ENCODE data around the gene DIP2B. TPM values are rescaled to one million over a fixed set of nuclear protein-coding genes. Genes with fewer than 3 reads are reported as not detected.

Gene DIP2B
- total RNA-seq, 1 donor from 2014 or later: 25.8 TPM

DNA sequence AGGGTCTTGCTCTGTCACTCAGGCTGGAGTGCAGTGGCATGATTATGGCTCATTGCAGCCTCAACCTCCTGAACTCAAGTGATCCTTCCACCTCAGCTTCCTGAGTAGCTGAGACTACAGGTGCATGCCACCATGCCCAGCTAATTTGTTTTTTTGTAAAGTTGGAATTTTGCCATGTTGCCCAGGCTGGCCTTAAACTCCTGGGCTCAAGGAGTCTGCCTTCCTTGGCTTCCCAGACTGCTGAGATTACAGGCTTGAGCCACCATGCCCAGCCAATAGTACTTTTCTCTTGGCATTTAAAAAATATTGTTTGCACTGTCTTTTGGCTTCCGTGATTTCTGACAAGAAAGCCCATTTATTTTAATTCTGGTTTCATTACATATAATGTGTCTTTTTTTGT is 61.3 kb downstream of the DIP2B start:
- peaks cover 32% of the 10 kb centered on the region for H3K4me1 Mint-ChIP-seq (ENCODE audit: low read depth)
- no peaks in the 10 kb centered on the region for H3K27me3 Mint-ChIP-seq (ENCODE audit: low read depth)
- no peaks in the 10 kb centered on the region for H3K9me3 Mint-ChIP-seq (ENCODE audit: low read depth)
- no peak overlapping the region for H3K27ac Mint-ChIP-seq (ENCODE audit: unreplicated experiment)
- no peak for DNase-seq (ENCODE audit: low spot score)
- H3K4me3 Mint-ChIP-seq (ENCODE audit: unreplicated experiment): no peak overlapping the region
- H3K36me3 Mint-ChIP-seq (ENCODE audit: low read depth): no peaks in the 10 kb centered on the region
- TF ChIP-seq, protein P1, sequence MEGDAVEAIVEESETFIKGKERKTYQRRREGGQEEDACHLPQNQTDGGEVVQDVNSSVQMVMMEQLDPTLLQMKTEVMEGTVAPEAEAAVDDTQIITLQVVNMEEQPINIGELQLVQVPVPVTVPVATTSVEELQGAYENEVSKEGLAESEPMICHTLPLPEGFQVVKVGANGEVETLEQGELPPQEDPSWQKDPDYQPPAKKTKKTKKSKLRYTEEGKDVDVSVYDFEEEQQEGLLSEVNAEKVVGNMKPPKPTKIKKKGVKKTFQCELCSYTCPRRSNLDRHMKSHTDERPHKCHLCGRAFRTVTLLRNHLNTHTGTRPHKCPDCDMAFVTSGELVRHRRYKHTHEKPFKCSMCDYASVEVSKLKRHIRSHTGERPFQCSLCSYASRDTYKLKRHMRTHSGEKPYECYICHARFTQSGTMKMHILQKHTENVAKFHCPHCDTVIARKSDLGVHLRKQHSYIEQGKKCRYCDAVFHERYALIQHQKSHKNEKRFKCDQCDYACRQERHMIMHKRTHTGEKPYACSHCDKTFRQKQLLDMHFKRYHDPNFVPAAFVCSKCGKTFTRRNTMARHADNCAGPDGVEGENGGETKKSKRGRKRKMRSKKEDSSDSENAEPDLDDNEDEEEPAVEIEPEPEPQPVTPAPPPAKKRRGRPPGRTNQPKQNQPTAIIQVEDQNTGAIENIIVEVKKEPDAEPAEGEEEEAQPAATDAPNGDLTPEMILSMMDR (IDR thresholded peaks at IDR 0.05): no peak

DNA sequence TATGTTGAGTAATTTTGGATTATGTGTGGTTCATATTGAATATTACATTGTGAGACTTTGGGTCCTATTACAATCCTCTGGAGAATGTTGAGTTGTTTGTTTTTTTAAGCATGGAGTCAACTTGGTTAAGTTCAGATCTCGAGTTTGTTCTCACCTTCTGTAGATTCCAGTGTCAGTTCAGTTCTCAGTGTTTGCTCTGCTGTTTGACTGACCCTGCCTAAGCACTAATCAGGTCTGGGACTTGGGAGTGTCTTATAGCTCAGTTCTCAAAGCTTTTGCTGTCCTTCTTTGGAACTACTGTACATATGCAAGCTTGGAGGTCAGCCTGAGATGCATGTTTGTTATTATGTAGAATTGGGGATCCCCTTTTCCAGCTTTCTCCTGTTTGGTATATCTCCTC is 63.1 kb downstream of the DIP2B start:
- Mint-ChIP-seq H3K36me3 (ENCODE audit: low read depth) (no peaks in the 10 kb centered on the region), H3K4me3 (ENCODE audit: unreplicated experiment) (no peak overlapping the region), H3K27me3 (ENCODE audit: low read depth) (no peaks in the 10 kb centered on the region), H3K4me1 (ENCODE audit: low read depth) (peaks cover 43% of the 10 kb centered on the region), H3K27ac (ENCODE audit: unreplicated experiment) (peak overlapping the region; percentile 46), H3K9me3 (ENCODE audit: low read depth) (no peaks in the 10 kb centered on the region)
- no peak for DNase-seq (ENCODE audit: low spot score)
- TF ChIP-seq, protein P1 (IDR thresholded peaks at IDR 0.05): no peak

DNA sequence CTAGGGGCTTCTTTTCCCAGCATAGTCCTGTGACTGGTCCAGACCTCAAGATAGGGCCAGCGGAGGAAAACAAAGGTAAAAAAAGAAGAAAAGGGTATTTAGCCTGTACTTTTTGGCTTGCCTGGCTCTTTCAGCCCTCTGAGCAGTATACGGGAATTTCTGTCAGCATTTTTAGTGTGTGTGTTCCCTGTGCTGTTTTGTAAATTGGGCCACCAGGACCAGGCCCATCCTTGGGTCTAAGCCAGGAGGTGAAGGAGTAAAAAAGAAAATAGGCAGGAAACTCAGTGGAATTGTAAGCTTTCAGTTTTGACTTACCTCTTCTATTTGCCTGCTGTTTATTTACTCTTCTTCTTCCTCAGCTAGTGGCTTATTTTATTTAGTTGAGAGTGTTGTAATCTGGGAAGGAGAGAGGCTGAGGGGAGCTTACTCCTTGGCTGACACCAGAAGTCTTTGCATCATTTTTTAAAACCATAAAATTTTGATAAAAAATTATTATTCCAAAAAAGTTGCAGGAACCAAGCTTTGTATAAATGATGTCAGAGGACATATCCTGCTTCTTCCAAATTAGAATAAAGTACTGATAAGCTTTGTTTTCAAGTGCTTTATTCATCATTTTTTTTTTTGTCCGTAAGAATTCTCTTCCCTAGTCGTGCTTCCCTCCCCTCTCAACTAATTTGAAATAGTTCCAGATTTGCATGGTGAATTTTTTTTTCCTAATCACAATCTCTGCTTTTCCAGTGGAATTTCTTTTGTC is 63.7 kb downstream of the DIP2B start:
- Mint-ChIP-seq H3K4me3 (ENCODE audit: unreplicated experiment) (no peak overlapping the region), H3K9me3 (ENCODE audit: low read depth) (no peaks in the 10 kb centered on the region), H3K4me1 (ENCODE audit: low read depth) (peaks cover 49% of the 10 kb centered on the region), H3K36me3 (ENCODE audit: low read depth) (no peaks in the 10 kb centered on the region), H3K27ac (ENCODE audit: unreplicated experiment) (no peak overlapping the region), H3K27me3 (ENCODE audit: low read depth) (no peaks in the 10 kb centered on the region)
- TF ChIP-seq, protein P1 (IDR thresholded peaks at IDR 0.05): no peak
- no peak for DNase-seq (ENCODE audit: low spot score)

DNA sequence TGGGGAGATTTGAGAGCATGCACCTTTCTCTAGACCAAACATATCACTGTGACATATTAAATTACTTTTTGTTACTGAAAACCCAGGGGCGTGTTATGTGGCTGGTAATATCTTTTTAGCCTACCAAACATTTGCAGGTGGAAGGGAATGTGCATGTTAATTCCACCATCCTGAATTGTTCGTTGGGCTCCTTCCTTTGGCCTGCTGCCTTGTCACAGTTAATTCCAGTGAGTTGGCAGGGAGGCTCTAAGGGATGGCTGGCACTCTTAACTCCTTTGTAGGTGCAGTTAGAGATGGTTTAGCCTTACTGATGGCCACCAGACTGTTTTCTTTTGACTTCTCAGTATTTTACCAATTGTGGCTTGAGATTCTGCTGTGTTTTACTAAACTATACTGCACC is 64.5 kb downstream of the DIP2B start:
- DNase-seq (ENCODE audit: low spot score): no peak
- H3K9me3 Mint-ChIP-seq (ENCODE audit: low read depth): no peaks in the 10 kb centered on the region
- TF ChIP-seq, protein P1 (IDR thresholded peaks at IDR 0.05): no peak
- H3K27me3 Mint-ChIP-seq (ENCODE audit: low read depth): no peaks in the 10 kb centered on the region
- no peak overlapping the region for H3K4me3 Mint-ChIP-seq (ENCODE audit: unreplicated experiment)
- no peak overlapping the region for H3K27ac Mint-ChIP-seq (ENCODE audit: unreplicated experiment)
- peaks cover 55% of the 10 kb centered on the region for H3K4me1 Mint-ChIP-seq (ENCODE audit: low read depth)
- H3K36me3 Mint-ChIP-seq (ENCODE audit: low read depth): no peaks in the 10 kb centered on the region

DNA sequence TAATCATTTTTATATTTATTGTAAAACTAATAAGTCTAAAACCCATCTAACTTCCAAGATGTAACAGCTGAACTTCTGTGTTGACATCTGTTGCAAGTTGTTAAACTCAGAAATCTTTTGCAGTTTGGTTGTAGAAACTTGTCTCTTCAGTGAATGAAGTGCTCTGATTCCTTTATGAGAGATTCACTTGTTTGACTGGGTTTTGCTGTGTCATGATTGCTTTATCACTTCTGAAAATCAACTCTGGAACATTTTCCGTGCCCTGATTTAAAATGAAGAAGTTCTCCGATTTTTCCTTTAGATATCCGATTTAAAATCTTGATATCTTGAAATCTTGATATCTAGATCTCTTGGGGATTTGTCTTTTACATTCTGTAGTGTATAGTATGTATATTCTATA is 65.1 kb downstream of the DIP2B start:
- Mint-ChIP-seq H3K27ac (ENCODE audit: unreplicated experiment) (peak overlapping the region; percentile 61), H3K4me3 (ENCODE audit: unreplicated experiment) (no peak overlapping the region), H3K4me1 (ENCODE audit: low read depth) (peaks cover 57% of the 10 kb centered on the region), H3K36me3 (ENCODE audit: low read depth) (no peaks in the 10 kb centered on the region), H3K27me3 (ENCODE audit: low read depth) (no peaks in the 10 kb centered on the region), H3K9me3 (ENCODE audit: low read depth) (no peaks in the 10 kb centered on the region)
- DNase-seq (ENCODE audit: low spot score): no peak
- TF ChIP-seq, protein P1 (IDR thresholded peaks at IDR 0.05): no peak

Data from chondrocyte (in vitro differentiated cells).